GM19468 (cell line): Measurements from ENCODE around the gene PHF24.
"Not testable (repeated sequence)": the region's sequence is repeated elsewhere in the genome, so short reads cannot be mapped to it uniquely, and the experiment has no call there.

Experiments used
- ATAC-seq: cut with Tn5 transposase; IDR thresholded peaks from one replicate; pipeline ENCODE4 v1.9.1; 2021; ENCODE audit warnings: mild to moderate bottlenecking, moderate library complexity, moderate number of reproducible peaks; ENCODE audit not compliant: unreplicated experiment; ENCODE audit errors: extremely low read depth

PHF24 gene

DNA sequence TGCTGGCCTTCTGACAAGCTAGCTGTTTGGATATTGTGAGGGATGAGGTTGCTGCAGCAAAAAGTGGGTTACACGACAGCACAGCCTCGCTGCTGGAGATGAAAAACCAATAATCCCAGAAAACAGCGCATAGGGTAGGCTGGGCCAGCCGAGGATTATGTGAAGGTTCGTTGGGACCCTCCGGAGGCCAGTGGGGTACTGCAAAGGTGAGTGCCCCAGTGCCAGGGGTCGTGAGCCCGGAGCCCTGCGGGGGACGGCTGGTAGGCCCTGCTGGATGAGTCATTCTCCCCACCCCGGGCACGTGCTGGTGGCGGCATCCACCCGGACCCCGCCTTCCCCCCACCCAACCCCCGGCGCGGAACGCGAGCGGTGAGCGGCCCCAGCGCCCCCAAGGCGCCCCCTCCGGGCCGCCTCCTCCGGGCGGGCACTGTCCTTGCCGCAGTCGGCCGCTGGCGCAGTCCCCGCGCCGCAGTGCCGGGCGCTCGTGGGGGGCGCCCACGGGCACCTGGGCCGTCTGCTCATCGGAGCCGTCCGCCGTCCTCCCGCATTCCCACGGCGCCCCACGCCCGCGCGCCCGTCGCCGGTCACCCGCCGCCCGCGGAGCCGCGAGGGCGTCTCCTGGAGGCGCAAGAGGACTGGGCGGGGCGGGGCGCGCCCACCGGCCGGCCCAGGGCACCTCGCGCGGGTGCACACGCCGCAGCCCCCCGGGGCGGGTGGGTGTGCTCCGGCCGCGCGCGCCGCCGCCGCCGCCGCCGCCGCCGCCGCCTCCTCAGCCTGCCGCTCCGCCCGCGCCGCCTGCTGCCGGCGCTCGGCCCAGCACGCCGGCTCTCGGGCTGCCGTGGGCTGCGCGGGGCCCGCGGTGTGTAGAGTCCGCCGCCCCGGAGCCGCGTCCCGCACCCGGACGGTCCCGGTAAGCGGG lies at the start of gene PHF24:
TSS of gene PHF24 (plus strand) at position 794 of the 919 bp plus-strand sequence. CDS start 13,014 bp downstream, outside the sequence.
- ATAC-seq = no peak

DNA sequence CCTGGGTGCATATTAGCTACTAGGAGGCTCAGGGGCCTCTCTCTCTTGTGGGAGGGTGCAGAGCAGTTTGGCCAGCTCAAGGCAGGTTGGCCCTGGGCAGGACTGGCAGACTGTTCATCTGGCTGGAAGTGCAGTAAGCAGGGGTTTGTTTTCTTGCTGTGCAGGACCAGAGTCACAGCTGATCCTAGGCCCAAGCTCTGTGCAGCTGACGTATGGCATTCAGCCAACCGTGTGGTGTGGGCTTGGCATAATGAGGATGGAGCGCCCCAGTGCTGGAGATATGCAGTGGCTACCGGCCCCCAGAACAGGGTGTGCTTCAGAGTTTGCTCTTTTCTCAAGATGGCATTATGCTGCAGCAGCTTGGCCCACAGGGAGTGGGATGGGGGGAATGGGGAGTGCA lies 31.0 kb upstream of the PHF24 start:
- ATAC-seq = no peak

DNA sequence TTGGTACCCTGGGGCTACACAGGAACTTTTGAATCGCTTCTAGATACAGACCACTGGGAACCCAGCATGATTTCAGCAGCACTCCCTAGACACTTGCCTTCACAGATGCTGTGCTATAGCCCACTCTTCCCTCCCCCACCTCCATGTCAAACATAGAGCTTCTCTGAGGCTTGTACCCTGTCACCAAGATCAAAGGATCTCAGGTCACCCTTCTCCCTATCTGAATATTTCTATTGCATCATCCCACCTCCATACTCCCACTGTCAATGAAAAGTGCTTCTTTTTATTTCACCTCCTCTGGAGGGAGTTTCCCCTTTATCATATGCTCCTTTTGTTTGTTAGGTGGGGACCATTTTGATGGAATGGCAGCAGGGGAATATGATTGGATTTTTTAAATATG lies 29.2 kb upstream of the PHF24 start:
- ATAC-seq = no peak

DNA sequence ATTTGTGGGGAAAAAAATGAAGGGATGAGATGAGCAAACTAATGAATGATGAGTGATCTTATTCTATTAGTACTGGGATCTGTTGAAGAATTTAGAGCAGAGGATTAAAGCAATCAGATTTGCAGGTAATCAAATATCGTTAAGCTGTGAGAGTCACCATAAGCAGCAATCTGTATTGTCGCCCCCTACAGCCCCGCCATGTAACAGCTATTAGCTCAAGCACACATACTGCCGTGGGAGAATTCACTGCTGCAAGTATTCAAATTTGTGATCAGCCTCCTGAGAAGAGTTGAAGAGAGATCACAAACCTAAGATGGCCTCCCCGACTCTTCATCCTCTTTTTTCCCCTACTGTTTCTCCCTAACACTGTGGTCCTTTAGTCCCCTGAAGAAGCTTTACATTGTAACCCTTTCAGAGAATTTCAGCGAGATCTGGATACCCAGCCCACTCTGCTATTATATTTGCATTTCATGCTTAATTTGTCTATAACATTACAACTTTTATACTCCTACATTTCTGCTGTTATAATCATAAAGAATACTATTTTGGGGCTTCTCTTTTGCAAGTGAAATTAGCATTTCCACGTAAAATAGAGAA lies 28.5 kb upstream of the PHF24 start:
- ATAC-seq = no peak

DNA sequence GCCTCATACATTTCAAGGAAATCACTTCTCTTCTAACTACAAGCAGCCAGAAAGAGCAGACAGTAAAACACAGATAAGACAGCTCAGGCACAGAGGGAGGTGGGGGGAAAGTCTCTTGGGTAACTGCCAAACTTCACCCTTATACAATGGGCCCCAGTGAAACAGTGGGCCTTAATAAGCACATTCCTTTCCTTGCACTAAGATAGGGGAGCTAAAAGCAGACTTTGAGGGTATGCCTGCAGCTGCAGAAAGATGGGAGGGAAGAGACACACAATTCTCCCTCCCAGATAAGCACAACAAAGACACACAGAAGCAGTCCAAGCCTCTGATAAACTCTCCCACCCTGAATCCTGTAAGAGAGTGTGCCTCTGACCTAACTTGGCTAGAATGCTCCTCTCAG lies 18.1 kb upstream of the PHF24 start:
- not testable (repeated sequence) for ATAC-seq

DNA sequence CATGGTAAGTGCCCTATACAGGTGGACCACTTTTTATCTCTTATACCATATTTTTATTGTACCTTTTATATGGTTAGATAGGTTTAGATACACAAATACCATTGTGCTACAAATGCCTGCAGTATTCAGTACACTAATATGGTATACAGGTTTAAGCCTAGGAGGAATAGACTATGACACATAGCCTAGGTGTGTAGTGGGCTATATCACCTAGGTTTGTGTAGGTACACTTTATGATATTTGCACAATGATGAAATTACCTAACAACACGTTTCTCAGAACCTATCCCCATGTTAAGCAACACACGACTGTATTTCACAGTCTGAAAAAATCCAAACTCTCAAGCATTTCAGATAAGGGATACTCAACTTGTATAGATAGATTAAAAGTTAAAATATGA lies 9.6 kb upstream of the PHF24 start:
- no peak for ATAC-seq

DNA sequence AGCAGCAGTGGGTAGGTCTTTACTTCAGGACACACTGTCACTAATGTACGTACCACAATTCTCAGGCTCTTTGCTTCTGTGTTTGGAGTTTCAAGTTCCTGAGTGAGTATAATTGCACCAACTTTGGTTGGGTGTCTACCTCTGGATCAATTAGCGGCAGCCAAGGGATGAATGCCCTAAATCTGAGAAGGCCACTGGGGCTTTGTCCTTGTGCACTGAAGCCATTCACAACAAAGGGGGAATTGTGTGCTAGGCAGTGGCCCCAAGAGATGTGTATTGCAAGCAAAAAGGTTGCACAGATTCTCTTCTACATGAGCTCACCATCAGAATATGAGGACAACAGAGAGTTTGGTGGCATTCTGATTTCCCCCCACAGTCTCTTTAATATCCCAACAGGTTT lies 3.9 kb upstream of the PHF24 start:
- no peak for ATAC-seq

DNA sequence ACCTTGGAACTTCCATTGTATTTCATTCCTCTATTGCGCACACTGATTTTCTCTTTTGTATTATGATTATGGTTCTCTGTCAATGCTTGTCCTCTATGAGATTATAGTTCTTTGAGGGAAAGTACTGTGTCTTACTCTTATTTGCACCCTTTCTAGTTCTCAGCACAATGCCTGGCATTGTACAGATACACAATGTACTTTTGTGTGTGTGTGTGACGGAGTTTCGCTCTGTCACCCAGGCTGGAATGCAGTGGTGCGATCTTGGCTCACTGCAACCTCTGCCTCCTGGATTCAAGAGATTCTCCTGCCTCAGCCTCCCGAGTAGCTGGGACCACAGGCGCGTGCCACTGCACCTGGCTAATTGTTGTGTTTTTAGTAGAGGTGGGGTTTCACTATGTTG lies 2.0 kb upstream of the PHF24 start:
- ATAC-seq = not testable (repeated sequence)

DNA sequence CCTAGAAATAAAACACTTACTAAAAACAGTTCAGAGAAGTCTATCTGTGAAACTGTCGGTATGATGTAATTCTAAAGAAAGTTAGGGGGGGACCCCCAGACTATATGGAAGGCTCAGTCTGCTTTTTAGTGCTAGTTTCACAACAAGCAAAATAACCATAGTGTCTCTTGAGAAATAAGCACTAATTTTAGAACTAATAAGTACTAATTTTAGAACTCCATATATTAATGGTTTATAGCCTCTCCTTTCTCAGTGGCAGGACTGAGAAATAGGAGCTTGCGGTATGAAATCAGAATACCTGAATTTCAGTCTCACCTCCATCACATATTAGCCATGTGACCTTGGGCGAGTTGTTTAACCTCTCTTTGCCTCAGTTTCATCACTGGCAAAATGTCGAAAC lies 1.4 kb upstream of the PHF24 start:
- ATAC-seq = no peak

DNA sequence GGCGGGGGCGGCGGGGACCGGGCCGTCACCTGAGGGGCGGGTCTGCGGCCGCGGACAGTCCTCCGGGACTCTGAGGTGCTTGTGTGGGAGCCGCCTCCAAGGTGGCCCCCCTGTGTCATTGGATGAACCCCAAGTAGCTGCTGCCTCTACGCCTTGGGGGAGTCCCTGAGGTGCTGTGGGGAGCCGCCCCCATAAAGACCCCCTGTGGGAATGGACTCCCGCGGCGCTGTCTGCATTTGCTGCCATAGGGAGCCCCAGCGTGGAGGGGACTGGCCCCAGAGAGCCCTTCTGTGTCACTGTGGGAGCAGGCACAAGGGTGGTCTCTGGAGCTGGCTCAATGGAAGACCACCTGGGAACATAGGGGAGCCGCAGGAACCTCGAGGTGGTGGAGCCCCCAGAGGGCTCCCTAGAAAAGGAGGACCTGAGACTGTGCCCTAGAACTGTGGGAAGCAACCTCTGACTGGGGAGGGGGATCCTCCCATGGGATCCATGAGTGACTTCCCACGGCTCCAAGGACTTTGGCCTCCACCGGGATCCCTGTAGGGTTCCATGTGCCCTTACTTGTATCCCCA lies 412 bp downstream of the PHF24 start:
- no peak for ATAC-seq

DNA sequence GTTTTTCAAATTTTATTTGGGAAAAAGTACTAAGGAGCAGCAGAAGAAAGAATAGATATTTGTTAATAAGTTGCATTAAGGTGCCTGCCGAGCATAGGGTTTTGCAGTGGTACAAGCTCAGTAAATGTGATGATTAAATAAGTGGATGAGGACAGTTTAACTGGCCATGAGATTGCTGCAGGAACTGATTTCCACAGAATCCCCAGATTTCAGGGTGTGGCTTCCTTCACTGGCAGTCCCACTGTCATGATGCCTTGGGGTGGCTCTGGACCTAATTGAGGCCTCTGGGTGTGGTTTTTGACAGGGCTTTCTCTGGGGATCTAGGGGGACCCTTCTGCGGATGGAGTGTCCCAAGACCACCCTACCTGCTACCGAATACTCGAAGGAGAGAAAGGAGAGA lies 1.4 kb downstream of the PHF24 start:
- no peak for ATAC-seq

DNA sequence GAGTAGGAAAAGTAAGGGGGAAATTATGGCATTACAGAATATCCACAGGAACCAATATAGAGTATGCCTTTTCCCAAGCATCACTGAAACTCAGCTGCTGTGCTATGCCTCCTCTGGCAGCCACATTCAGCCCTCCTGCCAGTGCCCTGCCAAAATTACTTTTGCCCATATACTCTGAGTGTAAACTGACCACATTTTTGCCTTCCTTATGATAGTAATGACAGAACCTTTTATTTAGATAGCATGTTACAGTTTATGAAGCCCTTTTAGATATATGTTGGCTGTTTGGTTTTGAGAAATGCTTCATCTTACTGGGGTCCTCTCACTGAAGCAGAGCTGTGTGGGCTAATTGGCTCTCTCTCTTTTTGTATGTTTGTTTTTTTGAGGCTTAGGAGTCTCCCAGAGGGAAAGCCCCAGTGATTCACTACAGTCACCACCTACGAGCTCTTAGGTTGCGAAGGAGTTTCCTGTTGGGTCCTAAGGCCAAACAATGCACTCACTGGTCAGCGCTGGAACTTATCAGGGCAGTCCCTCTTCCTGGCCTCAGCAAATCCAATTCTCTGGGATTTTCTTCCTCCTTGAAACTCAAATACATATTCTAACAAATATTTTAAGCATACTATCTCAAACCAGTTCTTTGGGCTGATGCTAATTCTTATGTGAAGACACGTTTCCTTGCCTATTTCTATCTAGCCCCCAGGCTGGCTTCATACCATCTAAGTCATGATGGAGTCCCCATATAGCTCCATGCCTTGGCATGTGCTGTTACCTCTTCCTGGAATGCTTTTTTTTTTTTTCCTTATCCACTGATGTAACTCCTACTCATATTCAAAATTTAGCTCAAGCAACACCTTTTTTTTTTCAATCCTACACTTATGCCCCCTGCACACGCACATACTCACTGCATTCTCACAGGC lies 3.7 kb downstream of the PHF24 start:
- ATAC-seq = no peak

DNA sequence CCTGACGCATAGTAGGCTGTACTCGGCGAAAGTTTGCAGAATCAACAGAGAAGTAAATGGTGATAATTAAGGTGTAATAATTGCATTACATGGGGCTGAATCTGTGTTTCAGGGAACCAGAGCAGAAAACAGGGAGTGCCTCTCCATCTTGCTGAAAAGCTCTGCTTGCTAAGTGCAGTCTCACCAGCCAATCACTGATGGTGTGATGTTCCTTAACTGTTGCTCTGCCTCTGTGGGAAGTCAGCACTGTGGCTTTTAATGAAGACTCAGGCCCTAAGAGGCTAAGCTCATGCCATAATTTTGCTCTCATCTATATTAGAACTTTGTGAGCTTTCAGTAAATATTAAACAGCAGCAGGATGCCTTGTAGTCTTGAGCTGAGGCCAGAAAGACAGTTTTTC lies 4.5 kb downstream of the PHF24 start:
- ATAC-seq = no peak

DNA sequence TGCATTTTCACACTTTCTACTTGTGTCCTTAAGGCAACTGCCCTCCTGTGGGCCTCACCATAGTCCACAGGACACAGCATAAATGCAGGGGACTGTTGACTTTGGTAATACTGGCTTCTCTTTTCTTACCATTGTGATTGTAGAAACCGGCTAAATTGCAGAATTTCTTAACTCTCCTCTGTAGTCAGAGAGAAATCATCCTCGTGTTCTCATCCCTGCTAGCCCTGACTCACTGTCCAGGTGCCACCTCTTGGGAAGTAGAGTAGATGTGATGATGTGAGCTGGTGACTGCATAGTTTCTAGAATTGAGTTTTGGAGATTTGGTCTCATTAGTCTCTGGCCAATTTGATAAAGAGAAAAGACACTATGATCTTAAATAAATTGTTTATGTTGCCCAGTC lies 5.5 kb downstream of the PHF24 start:
- no peak for ATAC-seq

DNA sequence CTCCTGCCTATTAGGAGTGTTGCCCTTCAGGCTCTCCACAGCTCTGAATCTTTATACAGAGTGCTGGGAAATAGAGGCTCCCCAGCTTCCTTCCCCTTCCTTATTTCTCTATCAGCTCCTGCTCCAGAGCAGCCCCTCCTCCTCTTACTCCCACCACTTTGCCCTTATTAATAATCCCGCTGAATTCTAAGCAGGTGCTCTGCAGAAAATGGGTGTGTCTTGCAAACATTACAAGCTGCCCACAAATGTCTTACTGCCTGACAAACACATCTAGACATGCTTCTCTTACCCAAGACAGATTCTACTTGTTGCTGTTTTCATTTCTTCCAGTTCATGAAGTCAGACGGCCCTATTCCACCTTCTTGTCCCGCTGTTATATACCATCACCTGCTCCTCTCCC lies 6.4 kb downstream of the PHF24 start:
- ATAC-seq = no peak

DNA sequence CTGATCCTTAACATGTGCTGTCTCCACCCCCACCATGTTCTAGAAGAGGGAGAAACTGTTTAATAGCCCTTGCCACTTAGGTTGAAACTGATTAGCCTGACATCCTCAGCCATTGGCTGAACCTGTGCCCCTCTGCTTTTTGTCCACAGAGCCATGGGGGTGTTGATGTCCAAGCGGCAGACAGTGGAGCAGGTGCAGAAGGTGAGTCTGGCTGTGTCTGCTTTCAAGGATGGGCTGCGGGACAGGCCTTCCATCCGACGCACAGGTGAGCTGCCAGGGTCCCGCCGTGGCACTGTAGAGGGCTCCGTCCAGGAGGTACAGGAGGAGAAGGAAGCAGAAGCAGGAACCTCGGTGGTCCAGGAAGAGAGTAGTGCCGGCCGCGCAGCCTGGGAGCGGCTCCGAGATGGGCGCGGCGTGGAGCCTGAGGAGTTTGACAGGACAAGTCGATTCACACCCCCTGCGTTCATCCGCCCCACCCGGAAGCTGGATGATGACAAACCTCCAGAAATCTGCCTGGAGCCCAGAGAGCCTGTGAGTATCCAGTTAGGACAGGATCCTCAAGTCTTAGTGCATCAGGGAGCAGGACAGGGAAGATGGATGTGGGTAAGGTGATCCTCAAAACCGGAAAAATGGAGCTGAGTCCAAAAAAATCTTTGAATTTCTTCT lies 13.2 kb downstream of the PHF24 start:
- ATAC-seq = no peak

DNA sequence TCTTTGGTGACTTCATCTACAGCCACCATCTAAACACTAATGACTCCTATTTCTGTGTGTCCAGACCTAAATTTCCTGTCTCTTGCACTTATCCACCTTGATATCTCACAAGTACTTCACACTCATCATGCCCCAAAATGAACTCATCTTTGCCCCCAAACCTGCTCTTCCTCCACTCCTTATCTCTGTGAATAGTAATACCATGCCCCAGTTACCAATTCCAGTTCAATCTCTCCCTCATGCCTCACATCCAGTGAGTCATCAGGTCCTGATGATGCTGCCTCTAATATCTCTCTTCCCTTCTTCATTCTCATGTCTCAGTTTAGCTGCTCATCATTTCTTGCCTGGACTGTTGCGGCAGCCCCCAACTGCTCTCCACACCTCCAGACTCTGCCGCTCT lies 16.6 kb downstream of the PHF24 start:
- no peak for ATAC-seq

DNA sequence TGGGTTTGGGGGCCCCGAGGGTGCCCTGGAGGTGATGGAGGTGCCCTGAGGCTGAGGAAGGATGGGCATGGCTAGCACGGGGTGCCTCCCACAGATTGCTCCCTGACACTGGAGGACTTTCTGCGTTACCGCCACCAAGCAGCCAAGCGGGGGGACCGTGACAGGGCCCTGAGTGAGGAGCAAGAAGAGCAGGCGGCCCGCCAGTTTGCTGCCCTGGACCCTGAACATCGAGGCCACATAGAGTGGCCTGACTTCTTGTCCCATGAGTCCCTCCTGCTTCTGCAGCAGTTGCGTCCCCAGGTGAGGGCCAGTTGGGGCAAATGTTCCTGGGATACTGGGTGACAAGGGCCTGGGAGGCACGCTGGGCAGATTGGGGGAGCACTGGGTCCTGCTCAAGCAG lies 18.4 kb downstream of the PHF24 start:
- no peak for ATAC-seq

DNA sequence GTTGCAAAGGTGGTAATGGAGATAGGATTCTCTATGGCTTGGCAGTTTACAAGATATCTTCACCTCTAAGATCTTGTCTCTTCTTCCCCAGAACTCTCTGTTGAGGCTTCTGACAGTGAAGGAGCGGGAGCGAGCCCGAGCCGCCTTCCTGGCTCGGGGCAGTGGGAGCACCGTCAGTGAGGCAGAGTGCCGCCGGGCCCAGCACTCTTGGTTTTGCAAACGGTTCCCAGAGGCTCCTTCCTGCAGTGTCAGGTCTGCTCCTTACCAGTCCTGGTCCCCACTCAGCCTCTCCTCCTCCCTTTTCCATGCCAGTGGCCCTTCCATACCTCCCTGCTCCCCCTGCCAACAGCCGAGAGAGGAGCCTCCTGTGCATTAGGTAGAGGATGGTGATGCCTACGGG lies 18.9 kb downstream of the PHF24 start:
- no peak for ATAC-seq

DNA sequence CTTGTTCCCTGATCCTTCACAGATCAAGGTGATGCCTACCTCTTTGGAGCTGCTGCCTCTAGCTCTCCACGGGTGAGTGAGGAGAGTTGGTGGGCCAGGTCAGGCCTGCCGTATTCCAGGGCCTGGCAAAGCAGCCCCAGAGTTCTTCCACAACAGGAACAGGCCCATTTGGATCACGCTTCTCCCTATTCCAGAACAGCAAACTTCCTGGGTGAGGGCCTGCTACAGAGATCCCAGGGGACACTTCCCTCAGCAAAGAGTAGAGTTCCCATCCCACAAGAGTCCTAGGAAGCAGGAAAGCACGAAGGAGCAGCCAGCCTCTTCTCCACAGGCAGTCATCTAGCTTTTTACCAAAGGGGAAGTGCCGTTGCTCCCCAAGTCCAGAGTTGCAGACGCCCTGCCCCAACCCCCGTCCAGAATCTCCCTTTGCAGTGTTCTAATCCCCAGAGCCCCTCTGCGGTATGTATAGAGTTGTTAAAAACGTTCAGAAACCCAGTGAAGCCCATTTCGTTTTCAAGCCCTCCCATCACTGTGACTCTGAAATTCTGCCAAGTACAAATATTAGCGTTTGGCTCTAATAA lies 22.2 kb downstream of the PHF24 start:
- ATAC-seq = no peak
